ENCODE data around the gene PCED1B. TPM values are rescaled to one million over a fixed set of nuclear protein-coding genes. Genes with fewer than 3 reads are reported as not detected.

The PCED1B gene
- total RNA-seq, 1 donor from 2014 or later, result 6.9 TPM

DNA sequence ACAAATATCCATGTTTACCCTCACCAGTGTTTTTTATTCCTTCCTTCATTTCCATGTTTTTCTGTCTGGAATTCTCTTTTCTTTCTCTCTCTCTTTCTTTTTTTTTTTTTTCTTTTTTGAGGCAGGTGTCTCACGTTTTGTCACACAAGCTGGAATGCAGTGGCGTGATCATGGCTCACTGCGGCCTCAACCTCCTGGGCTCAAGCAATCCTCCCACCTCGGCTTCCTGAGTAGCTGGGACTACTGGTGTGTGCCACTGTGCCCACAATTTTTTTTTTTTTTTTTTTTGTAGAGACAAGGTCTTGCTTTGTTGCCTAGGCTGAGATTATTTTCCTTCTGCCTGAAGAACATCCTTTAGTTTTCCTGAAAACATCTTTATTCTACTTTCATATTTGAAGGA is 15.4 kb downstream of the PCED1B start:
- intact Hi-C loops (cut with DNase I), result no loop called here
- peaks cover 13% of the 10 kb centered on the region for H3K4me1 ChIP-seq
- DNase-seq (ENCODE audit: extremely low spot score in 2 of 2), result no peak
- H3K4me3 ChIP-seq, result no peak overlapping the region
- H3K36me3 ChIP-seq, result no peaks in the 10 kb centered on the region
- H3K27me3 ChIP-seq, result no peaks in the 10 kb centered on the region
- H3K9me3 ChIP-seq, result no peaks in the 10 kb centered on the region
- TF ChIP-seq POLR2A (IDR thresholded peaks at IDR 0.05), result no peak
- TF ChIP-seq, protein P1, sequence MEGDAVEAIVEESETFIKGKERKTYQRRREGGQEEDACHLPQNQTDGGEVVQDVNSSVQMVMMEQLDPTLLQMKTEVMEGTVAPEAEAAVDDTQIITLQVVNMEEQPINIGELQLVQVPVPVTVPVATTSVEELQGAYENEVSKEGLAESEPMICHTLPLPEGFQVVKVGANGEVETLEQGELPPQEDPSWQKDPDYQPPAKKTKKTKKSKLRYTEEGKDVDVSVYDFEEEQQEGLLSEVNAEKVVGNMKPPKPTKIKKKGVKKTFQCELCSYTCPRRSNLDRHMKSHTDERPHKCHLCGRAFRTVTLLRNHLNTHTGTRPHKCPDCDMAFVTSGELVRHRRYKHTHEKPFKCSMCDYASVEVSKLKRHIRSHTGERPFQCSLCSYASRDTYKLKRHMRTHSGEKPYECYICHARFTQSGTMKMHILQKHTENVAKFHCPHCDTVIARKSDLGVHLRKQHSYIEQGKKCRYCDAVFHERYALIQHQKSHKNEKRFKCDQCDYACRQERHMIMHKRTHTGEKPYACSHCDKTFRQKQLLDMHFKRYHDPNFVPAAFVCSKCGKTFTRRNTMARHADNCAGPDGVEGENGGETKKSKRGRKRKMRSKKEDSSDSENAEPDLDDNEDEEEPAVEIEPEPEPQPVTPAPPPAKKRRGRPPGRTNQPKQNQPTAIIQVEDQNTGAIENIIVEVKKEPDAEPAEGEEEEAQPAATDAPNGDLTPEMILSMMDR (IDR thresholded peaks at IDR 0.05), result no peak
- no peak for TF ChIP-seq POLR2AphosphoS5 (IDR thresholded peaks at IDR 0.05; ENCODE audit: insufficient read depth in 1 of 2, low read depth in 1 of 2)
- H3K27ac ChIP-seq, result no peak overlapping the region

GRCh38 chr12:47095446-47096236 is 16.2 kb downstream of the PCED1B start:
- intact Hi-C loops (cut with DNase I), result no loop called here
- DNase-seq (ENCODE audit: extremely low spot score in 2 of 2), result no peak
- Histone ChIP-seq H3K4me3 (no peak overlapping the region), H3K27ac (no peak overlapping the region), H3K4me1 (peaks cover 13% of the 10 kb centered on the region), H3K9me3 (no peaks in the 10 kb centered on the region), H3K36me3 (no peaks in the 10 kb centered on the region), H3K27me3 (no peaks in the 10 kb centered on the region)
- TF ChIP-seq POLR2AphosphoS5 (IDR thresholded peaks at IDR 0.05; ENCODE audit: insufficient read depth in 1 of 2, low read depth in 1 of 2), result no peak
- TF ChIP-seq, protein P1 (IDR thresholded peaks at IDR 0.05), result no peak
- TF ChIP-seq POLR2A (IDR thresholded peaks at IDR 0.05), result no peak

GRCh38 chr12:47097276-47097896 is 18.0 kb downstream of the PCED1B start:
- H3K4me1 ChIP-seq, result peaks cover 13% of the 10 kb centered on the region
- intact Hi-C loops (cut with DNase I), result no loop called here
- peak overlapping the region; percentile 53 for H3K27ac ChIP-seq
- no peaks in the 10 kb centered on the region for H3K27me3 ChIP-seq
- H3K4me3 ChIP-seq, result no peak overlapping the region
- no peak for DNase-seq (ENCODE audit: extremely low spot score in 2 of 2)
- no peak for TF ChIP-seq POLR2AphosphoS5 (IDR thresholded peaks at IDR 0.05; ENCODE audit: insufficient read depth in 1 of 2, low read depth in 1 of 2)
- no peak for TF ChIP-seq POLR2A (IDR thresholded peaks at IDR 0.05)
- TF ChIP-seq, protein P1 (IDR thresholded peaks at IDR 0.05), result no peak
- H3K36me3 ChIP-seq, result no peaks in the 10 kb centered on the region
- no peaks in the 10 kb centered on the region for H3K9me3 ChIP-seq

- intact Hi-C loops (cut with DNase I), result no loop called here
- H3K27ac ChIP-seq, result peak overlapping the region; percentile 53
Observed at GRCh38 chr12:47098099-47098498, 18.7 kb downstream of the PCED1B start.

More at GRCh38 chr12:47098099-47098498, 18.7 kb downstream of the PCED1B start:
- Histone ChIP-seq H3K4me1 (peaks cover 13% of the 10 kb centered on the region), H3K36me3 (no peaks in the 10 kb centered on the region), H3K9me3 (no peaks in the 10 kb centered on the region), H3K27me3 (no peaks in the 10 kb centered on the region), H3K4me3 (no peak overlapping the region)
- no peak for TF ChIP-seq POLR2A (IDR thresholded peaks at IDR 0.05)
- no peak for TF ChIP-seq POLR2AphosphoS5 (IDR thresholded peaks at IDR 0.05; ENCODE audit: insufficient read depth in 1 of 2, low read depth in 1 of 2)
- TF ChIP-seq, protein P1 (IDR thresholded peaks at IDR 0.05), result no peak
- DNase-seq (ENCODE audit: extremely low spot score in 2 of 2), result no peak
